SH-SY5Y (cell line): ENCODE data around the gene RNF149.

Experiments used
- GATA2 ChIP-seq: IDR thresholded peaks from 2 replicates; pipeline ENCODE4 v1.6.1; 2011; ENCODE audit warnings: mild to moderate bottlenecking, low read depth, low read length
- GATA3 ChIP-seq: IDR thresholded peaks from 2 replicates; pipeline ENCODE4 v1.6.1; 2011; ENCODE audit warnings: low read depth, mild to moderate bottlenecking, low read length, moderate library complexity

DNA sequence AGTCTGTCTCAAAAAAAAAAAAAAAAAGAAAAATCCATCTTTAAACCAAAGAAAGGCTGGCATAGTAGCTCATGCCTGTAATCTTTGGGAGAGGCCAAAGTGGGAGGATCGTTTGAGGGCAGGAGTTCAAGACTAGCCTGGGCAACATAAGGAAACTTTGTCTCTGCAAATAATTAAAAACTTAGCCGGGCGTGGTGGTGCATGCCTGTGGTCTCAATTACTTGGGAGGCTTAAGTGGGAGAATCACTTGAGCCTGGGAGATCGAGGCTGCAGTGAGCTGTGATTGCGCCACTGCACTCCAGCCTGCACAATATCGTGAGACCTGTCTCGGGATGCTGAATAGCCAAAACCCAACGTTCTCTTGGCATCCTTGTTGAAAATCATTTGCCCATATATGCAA lies 49.7 kb downstream of the RNF149 start:
- TF ChIP-seq GATA2 = no peak
- TF ChIP-seq GATA3 = no peak
